Cardiac septum (tissue), 1 donor: Measurements from ENCODE around the gene ATAD2B. TPM values are rescaled to one million over a fixed set of nuclear protein-coding genes. Genes with fewer than 3 reads are reported as not detected.
"Not testable (repeated sequence)": the region's sequence is repeated elsewhere in the genome, so short reads cannot be mapped to it uniquely, and the experiment has no call there.

Experiments
- DNase-seq: peaks from one replicate; pipeline ENCODE4 v3.0.0-alpha.2; 2020; ENCODE audit warnings: low spot score
- intact Hi-C: fragments of 100-400 bp; cut with DNase I; formaldehyde crosslinking; loops from one replicate; pipeline ENCODE4 v1.14.0; 2022
- total RNA-seq: library from RNA; stranded (reverse); fragmentation: NEBNext Ultra II Directional; extraction: Animal tissue kit (Norgen Biotek cat#: 25700); gene quantifications from one replicate; pipeline ENCODE4 v1.2.1, GENCODE V29; 2021
- donor health status: DM: no; HTN: no; CAD: no.

The ATAD2B gene
- total RNA-seq, 1 donor from 2014 or later, result 14.3 TPM

- no peak for DNase-seq
Measured at GRCh38 chr2:23806665-23807249, 120.2 kb downstream of the ATAD2B start.

GRCh38 chr2:23806201-23806600 is 120.7 kb downstream of the ATAD2B start:
- intact Hi-C loops, result no loop called here

More at GRCh38 chr2:23806665-23807249, 120.2 kb downstream of the ATAD2B start:
- intact Hi-C loops, result no loop called here

DNA sequence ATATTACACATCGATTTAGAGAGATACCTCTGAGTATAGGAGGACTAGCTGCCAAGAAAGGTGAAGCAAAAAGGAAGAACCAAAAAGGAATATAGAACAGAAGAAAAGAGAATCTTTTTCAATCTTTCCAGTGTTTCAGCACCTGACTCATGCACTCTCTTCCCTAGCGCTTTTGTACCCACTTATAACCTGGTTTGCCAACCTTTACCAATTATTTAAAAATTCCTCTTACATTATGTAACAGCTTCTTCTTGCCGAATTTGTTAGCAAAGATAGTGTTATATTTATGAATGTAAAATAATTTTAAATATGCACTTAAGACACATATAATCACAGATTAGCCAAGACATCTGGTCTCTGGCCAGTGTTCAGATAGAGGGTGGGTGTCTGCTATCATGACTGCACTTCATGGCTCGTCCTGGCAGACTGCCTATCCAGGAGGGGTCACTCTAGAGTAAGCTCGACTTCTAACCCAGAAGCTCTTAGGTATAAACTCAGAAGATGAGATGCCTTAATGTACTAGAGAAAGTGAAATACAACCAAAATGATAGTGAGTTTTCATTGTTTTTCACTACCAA is 122.9 kb downstream of the ATAD2B start:
- no peak for DNase-seq

More at GRCh38 chr2:23806201-23806600, 120.7 kb downstream of the ATAD2B start:
- DNase-seq, result no peak

DNA sequence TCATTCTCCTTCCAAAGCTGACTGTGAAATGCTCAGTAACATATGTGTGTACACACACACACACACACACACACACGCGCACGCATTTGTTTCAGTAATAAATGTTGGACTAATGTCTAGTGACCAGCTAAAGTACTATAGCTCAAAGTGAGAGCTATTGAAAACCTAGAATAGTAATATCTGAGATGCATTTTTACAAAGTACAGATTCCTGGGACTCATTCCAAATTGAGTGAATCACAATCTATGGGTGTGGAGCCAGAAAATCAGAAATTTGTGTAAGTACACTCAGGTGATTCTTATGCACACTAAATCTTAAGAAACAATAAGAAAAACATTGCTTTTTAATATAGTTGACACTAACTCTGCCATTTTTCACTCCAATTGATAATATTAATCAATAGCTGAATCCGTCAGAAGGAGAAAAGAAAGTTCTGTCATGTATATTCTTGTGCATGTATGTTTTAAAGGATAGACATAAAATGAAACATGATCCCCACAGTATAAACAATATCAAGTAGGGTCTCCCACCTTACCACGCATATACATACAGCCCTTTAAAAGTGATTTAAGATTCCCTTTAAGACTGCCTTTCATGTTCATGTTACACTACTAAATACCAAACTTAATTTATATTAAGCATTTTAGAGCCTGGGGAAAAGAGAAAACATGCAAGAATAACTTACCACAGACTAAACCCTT is 123.5 kb downstream of the ATAD2B start:
- DNase-seq, result no peak
- intact Hi-C loops, result no loop called here

More for the DNA sequence above, 122.9 kb downstream of the ATAD2B start:
- intact Hi-C loops, result no loop called here

- no peak for DNase-seq
- intact Hi-C loops, result no loop called here
Measured at GRCh38 chr2:23801396-23801795, 125.5 kb downstream of the ATAD2B start.

GRCh38 chr2:23794234-23794633 is 132.7 kb downstream of the ATAD2B start:
- intact Hi-C loops, result no loop called here
- DNase-seq, result no peak

DNA sequence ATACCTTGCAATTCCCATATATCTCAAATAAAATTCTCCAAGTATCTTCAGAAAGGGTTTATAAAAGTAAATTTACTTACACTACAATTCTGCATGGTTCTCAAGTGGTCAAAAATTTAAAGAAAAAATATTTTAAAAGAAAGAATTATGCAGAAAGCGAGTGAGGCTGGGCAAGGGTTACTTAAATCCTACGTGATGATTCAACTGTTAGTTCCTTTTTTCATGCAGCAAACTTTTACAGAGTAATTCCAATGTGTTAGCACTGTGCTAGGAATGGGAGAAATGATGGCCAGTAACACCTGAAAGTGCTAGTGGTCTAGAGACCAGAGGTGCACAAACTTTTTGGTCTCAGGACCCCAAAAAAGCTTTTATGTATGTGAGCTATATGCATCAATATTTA is 133.4 kb downstream of the ATAD2B start:
- DNase-seq, result no peak
- intact Hi-C loops, result no loop called here

DNA sequence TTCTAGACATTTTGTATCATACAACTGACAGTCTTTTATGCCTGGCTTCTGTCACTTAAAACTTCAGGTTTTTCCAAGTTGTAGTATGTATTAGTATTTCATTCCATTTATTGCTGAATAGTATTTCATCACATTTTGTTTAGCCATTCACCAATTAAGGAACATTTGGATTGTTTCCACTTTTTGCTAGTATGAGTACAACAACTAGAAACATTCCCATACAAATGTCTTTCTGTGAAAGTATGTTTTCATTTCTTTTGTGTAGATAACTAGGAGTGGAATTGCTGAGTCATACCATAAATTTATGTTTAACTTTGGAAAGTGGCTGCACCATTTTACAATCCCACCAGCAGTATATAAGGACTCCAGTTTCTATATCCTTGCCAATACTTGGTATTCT is 135.9 kb downstream of the ATAD2B start:
- intact Hi-C loops, result no loop called here
- no peak for DNase-seq

DNA sequence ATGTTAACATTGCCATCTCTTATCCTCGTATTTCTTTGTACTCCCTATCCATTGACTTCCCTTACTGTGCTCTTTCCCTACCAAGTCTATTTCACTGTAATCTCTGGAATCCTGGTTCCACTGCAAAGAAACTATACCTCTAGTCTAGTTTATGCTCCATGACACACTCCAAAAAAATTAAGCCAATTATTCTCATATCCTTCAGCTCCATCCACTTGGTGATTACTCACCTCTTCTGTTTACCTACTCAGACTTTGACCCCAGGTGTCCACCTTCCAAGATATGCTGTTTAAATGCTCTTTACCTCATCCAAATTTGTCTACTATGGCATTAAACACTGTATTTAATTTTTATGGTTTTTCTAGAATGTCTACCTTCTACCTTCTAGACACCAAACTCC is 137.9 kb downstream of the ATAD2B start:
- intact Hi-C loops, result no loop called here
- no peak for DNase-seq

- intact Hi-C loops, result no loop called here
Measured at GRCh38 chr2:23788100-23788499, 138.8 kb downstream of the ATAD2B start.

GRCh38 chr2:23784971-23785370 is 142.0 kb downstream of the ATAD2B start:
- intact Hi-C loops, result no loop called here
- no peak for DNase-seq

More at GRCh38 chr2:23788100-23788499, 138.8 kb downstream of the ATAD2B start:
- no peak for DNase-seq

- DNase-seq, result no peak
- intact Hi-C loops, result no loop called here
Measured at GRCh38 chr2:23782646-23783045, 144.3 kb downstream of the ATAD2B start.

- intact Hi-C loops, result no loop called here
- DNase-seq, result no peak
Measured at GRCh38 chr2:23782126-23782525, 144.8 kb downstream of the ATAD2B start.

DNA sequence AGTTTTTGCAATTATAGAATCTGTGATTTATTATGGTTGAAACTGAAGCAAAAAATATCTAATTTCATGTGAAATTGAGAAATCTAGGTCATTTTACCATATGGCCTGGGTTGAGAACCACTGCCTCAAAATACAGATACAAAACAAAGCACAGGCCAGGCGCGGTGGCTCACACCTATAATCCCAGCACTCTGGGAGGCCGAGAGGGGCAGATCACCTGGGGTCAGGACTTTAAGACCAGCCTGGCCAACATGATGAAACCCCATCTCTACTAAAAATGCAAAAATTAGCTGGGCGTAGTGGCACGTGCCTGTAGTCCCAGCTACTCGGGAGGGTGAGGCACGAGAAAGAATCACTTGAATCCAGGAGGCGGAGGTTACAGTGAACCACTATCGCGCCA is 146.5 kb downstream of the ATAD2B start:
- DNase-seq, intact Hi-C loops: not testable (repeated sequence)

DNA sequence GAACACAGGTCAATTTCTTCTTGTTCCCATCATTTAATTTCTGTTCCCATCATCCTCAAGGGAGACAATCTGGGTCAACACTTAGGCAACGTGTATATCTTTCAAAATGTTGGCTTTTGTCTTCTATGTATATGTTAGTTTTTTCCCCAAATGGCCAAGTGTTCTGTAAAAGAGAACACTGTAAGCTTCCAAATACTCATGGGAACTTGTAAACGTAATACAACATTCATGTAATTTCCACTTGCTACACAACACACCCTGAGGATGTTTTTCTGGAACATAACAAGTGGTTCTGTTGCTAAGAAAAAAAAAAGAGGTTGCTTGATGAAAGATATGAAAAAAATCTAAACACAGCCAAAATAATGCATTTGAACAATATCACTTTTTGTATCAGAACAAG is 149.1 kb downstream of the ATAD2B start:
- intact Hi-C loops, result no loop called here
- DNase-seq, result no peak

DNA sequence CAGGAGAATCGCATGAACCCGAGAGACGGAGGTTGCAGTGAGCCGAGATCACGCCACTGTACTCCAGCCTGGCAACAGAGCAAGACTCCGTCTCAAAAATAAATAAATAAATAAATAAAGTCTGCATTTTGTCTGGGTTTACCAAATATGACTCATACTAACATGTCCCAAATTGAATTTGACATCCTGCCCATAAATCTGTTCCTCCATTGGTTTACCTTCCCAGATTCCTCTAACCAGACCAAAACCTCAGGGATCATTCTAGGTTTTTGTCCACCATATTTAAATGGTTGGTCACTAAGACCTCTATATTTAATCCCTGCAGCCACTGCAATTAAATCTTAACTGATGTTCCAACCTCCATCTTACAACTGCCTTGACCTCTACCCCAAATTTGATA is 150.9 kb downstream of the ATAD2B start:
- no peak for DNase-seq
- intact Hi-C loops, result no loop called here

DNA sequence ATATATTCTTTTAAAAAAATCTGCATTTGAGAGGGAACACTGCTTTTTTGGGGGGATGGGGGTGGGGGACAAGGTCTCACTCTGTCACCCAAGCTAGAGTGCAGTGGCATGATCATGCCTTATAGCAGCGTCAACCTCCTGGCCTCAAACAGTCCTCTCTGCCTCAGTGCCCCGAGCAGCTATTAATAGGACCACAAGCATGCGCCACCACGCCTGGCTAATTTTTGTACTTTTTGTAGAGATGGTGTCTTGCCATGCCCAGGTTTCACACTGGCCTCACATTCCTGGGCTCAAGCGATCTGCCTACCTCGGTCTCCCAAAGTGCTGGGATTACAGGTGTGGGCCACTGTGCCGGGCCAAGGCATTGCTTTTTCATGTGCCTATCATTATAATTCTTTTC is 154.2 kb downstream of the ATAD2B start:
- intact Hi-C loops, result no loop called here
- no peak for DNase-seq

DNA sequence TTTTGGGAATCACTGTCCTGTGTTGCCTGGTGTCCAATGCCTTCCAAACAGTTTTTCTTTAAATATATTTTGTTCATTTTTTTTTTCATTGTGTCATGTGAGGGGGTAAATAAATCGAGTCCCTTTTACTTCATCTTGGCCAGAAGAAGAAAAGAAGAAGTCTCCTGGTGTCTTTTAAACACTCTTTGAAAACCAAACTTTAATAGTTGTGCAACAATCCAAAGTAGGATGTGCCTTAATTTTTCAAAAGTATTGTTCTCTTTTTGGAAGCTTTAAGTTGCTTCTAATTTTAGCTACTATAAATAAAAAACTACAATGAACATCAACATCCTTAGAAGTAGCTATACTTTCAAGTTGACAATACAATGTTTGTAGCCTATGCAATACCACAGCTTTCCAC is 154.9 kb downstream of the ATAD2B start:
- intact Hi-C loops, result no loop called here

DNA sequence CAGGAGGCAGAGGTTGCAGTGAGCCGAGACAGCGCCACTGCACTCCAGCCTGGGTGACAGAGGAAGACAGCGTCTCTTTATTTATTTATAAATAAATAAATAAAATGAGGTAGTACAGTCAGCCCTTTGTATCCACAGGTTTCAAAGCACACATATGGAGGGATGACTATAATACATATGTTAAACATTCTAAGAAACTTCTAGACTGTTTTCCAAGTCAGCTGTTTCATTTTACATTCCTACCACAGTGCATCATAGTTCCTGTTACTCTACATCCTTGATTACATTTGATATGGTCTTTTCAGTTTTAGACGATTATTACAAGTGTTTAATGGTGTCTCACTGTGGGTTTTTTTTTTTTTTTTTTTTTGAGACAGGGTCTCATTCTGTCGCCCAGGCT is 157.6 kb downstream of the ATAD2B start:
- intact Hi-C loops, result loop anchor here (10.0 kb wide), 1 partner anchor 135 kb away; no protein-coding TSS in a partner anchor
- no peak for DNase-seq

More for the DNA sequence above, 154.9 kb downstream of the ATAD2B start:
- no peak for DNase-seq

DNA sequence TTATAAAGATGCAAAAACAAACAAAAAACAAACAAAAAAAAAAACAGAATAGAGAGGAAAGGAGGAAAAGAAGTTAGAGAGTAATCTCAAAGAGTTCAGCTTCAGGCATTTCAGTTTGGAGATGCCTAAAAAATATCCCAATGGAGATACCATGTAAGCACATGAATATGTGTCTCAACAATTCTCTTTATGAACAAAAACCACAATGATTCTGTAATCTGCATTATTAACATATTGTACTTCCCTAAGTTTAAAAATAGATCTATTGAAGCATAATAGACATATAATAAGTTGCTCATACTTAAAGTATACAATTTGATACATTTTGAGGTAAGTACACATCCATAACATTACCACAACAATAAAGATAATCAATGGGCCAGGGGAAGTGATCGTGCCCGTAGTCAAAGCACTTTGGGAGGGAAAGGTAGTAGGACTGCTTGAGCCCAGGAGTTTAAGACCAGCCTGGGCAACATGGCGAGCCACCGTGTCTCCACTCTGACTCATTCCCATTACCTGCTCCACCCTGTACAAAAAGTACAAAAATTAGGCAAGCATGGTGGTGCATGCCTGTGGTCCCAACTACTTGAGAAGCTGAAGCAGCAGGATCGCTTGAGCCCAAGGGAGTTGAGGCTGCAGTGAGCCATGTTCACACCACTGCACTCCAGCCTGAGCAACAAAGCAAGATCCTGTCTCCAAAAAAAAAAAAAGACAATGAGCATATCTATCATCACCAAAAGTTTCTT is 158.9 kb downstream of the ATAD2B start:
- intact Hi-C loops, result loop anchor here (10.0 kb wide), 1 partner anchor 133 kb away; no protein-coding TSS in a partner anchor
- no peak for DNase-seq
